IMR-90 (cell line): ENCODE data around the gene ADGRA1. TPM values are rescaled to one million over a fixed set of nuclear protein-coding genes. Genes with fewer than 3 reads are reported as not detected.

Experiments used
- ATAC-seq: fragments of 200-7000 bp; cut with Tn5 transposase; 2 replicates; pipeline ENCODE4 v1.9.1; 2020; ENCODE audit warnings: low read depth, mild to moderate bottlenecking, moderate library complexity
- BruUV-seq: library from RNA; stranded (reverse); fragments of 400-500 nt; replicated peaks from 2 replicates; lab custom pipeline; 2021; lab: Mats Ljungman, UMichigan
- CTCF ChIA-PET: fragments of 300-600 bp; formaldehyde crosslinking; extraction: SDS; loops from one replicate; lab custom pipeline; 2021; ENCODE audit warnings: antibody characterized with exemption; lab: Yijun Ruan, JAX
- POLR2A ChIA-PET: fragments of 300-600 bp; sonication (Branson Sonifier 250); formaldehyde crosslinking; loops from one replicate; lab custom pipeline; 2022; ENCODE audit warnings: antibody characterized with exemption; ENCODE audit not compliant: unreplicated experiment; lab: Charles Lee
- DNase-seq: peaks from one replicate; pipeline ENCODE4 v3.0.0; 2013
- H2AFZ ChIP-seq: replicated peaks from 2 replicates; pipeline ENCODE3; 2013; ENCODE audit warnings: low read length, mild to moderate bottlenecking; ENCODE audit not compliant: poor library complexity
- H2AK5ac ChIP-seq: 2 replicates; pipeline ENCODE4 v1.6.1; 2013; ENCODE audit warnings: low read depth, low read length, inconsistent platforms
- H2AK9ac ChIP-seq: replicated peaks from 2 replicates; pipeline ENCODE3; 2013; ENCODE audit warnings: mild to moderate bottlenecking, low read depth, low read length, moderate library complexity; ENCODE audit not compliant: poor library complexity
- H2BK120ac ChIP-seq: 2 replicates; pipeline ENCODE4 v1.6.1; 2013; ENCODE audit warnings: low read depth, low read length, inconsistent platforms
- H2BK15ac ChIP-seq: 3 replicates; pipeline ENCODE4 v1.6.1; 2013; ENCODE audit warnings: low read depth, low read length, inconsistent platforms
- H2BK20ac ChIP-seq: 2 replicates; pipeline ENCODE4 v1.6.1; 2013; ENCODE audit warnings: low read depth, mild to moderate bottlenecking, inconsistent platforms, low read length, moderate library complexity
- H2BK5ac ChIP-seq: 2 replicates; pipeline ENCODE4 v1.6.1; 2013; ENCODE audit warnings: mild to moderate bottlenecking, low read depth, low read length, inconsistent platforms; ENCODE audit not compliant: poor library complexity, severe bottlenecking
- H3K14ac ChIP-seq: replicated peaks from 2 replicates; pipeline ENCODE4 v1.6.1; 2013; ENCODE audit warnings: low read depth, low read length, inconsistent platforms
- H3K18ac ChIP-seq: 2 replicates; pipeline ENCODE4 v1.6.1; 2013; ENCODE audit warnings: low read depth, low read length, control low read depth
- H3K23ac ChIP-seq: 2 replicates; pipeline ENCODE4 v1.6.1; 2013; ENCODE audit warnings: low read depth, low read length, inconsistent platforms
- H3K27ac ChIP-seq: 2 replicates; pipeline ENCODE4 v1.5.1; 2013; ENCODE audit warnings: mild to moderate bottlenecking, control low read depth, low read length; ENCODE audit not compliant: insufficient read depth
- H3K27me3 ChIP-seq: 2 replicates; pipeline ENCODE4 v1.6.1; 2013; ENCODE audit warnings: low read length; ENCODE audit not compliant: control insufficient read depth, insufficient read depth
- H3K36me3 ChIP-seq: 2 replicates; pipeline ENCODE4 v1.6.1; 2013; ENCODE audit warnings: low read length, mixed read lengths; ENCODE audit not compliant: control insufficient read depth, insufficient read depth
- H3K4ac ChIP-seq: 2 replicates; pipeline ENCODE4 v1.6.1; 2013; ENCODE audit warnings: low read depth, low read length, inconsistent platforms
- H3K4me1 ChIP-seq: 2 replicates; pipeline ENCODE4 v1.6.1; 2013; ENCODE audit warnings: low read length, mixed read lengths; ENCODE audit not compliant: control insufficient read depth, insufficient read depth
- H3K4me2 ChIP-seq: 2 replicates; pipeline ENCODE4 v1.6.1; 2013; ENCODE audit warnings: low read depth, mild to moderate bottlenecking, control low read depth, low read length, moderate library complexity
- H3K4me3 ChIP-seq: 2 replicates; pipeline ENCODE4 v1.5.1; 2013; ENCODE audit warnings: low read depth, mild to moderate bottlenecking, control low read depth, low read length, moderate library complexity; ENCODE audit not compliant: insufficient read depth
- H3K56ac ChIP-seq: 2 replicates; pipeline ENCODE4 v1.6.1; 2013; ENCODE audit warnings: low read length, inconsistent platforms; ENCODE audit not compliant: insufficient read depth; ENCODE audit errors: extremely low read depth
- H3K79me1 ChIP-seq, 2 experiments: 2 replicates each; pipeline ENCODE4 v1.6.1; 2013; ENCODE audit warnings: low read length in 2 of 2, inconsistent platforms in 1 of 2, low read depth in 1 of 2
- H3K9ac ChIP-seq: 2 replicates; pipeline ENCODE4 v1.6.1; 2013; ENCODE audit warnings: low read depth, low read length, control low read depth
- H3K9me1 ChIP-seq: 2 replicates; pipeline ENCODE4 v1.6.1; 2013; ENCODE audit warnings: low read length, inconsistent platforms; ENCODE audit not compliant: insufficient read depth
- H3K9me3 ChIP-seq: 2 replicates; pipeline ENCODE4 v1.6.1; 2013; ENCODE audit warnings: low read length; ENCODE audit not compliant: control insufficient read depth, insufficient read depth
- H4K20me1 ChIP-seq: 2 replicates; pipeline ENCODE4 v1.6.1; 2013; ENCODE audit warnings: low read length, inconsistent platforms; ENCODE audit not compliant: insufficient read depth
- H4K5ac ChIP-seq: 2 replicates; pipeline ENCODE4 v1.6.1; 2013; ENCODE audit warnings: mild to moderate bottlenecking, low read depth, low read length, control low read depth
- H4K8ac ChIP-seq, 2 experiments: 2 replicates each; pipeline ENCODE4 v1.6.1; 2013; ENCODE audit warnings: low read depth in 2 of 2, low read length in 2 of 2, control low read depth in 1 of 2, inconsistent platforms in 1 of 2
- H4K91ac ChIP-seq: 2 replicates; pipeline ENCODE4 v1.6.1; 2013; ENCODE audit warnings: low read depth, low read length, inconsistent platforms; ENCODE audit not compliant: insufficient read depth
- BHLHE40 ChIP-seq: fragments of 150-350 bp; IDR thresholded peaks from 2 replicates; pipeline ENCODE4 v1.6.1; 2016; ENCODE audit warnings: mild to moderate bottlenecking, low read depth, low read length
- CEBPB ChIP-seq: IDR thresholded peaks from 2 replicates; pipeline ENCODE4 v1.6.1; 2012; ENCODE audit warnings: low read depth, low read length, improper control_type of control experiment
- CTCF ChIP-seq: conservative IDR thresholded peaks from 2 replicates; pipeline ENCODE4 v1.5.1; 2012; ENCODE audit warnings: mild to moderate bottlenecking, low read depth, low read length, improper control_type of control experiment
- FOS ChIP-seq: fragments of 150-350 bp; IDR thresholded peaks from 2 replicates; pipeline ENCODE4 v1.6.1; 2016; ENCODE audit warnings: low read depth, low read length
- MAFK ChIP-seq: IDR thresholded peaks from 2 replicates; pipeline ENCODE4 v1.6.1; 2012; ENCODE audit warnings: low read depth, low read length, improper control_type of control experiment
- MAZ ChIP-seq: IDR thresholded peaks from 2 replicates; pipeline ENCODE4 v1.6.1; 2012; ENCODE audit warnings: low read depth, mild to moderate bottlenecking, low read length, improper control_type of control experiment, moderate library complexity, borderline replicate concordance
- MXI1 ChIP-seq: IDR thresholded peaks from 2 replicates; pipeline ENCODE4 v1.6.1; 2012; ENCODE audit warnings: low read depth, mild to moderate bottlenecking, low read length, moderate library complexity, borderline replicate concordance
- POLR2A ChIP-seq: IDR thresholded peaks from 2 replicates; pipeline ENCODE4 v1.6.1; 2012; ENCODE audit warnings: mild to moderate bottlenecking, low read depth, low read length
- RCOR1 ChIP-seq: IDR thresholded peaks from 2 replicates; pipeline ENCODE4 v1.6.1; 2012; ENCODE audit warnings: mild to moderate bottlenecking, low read length, improper control_type of control experiment; ENCODE audit not compliant: insufficient replicate concordance
- RFX5 ChIP-seq: IDR thresholded peaks from 2 replicates; pipeline ENCODE4 v1.8.0; 2012; ENCODE audit warnings: low read depth, mild to moderate bottlenecking, low read length, moderate library complexity
- SMC3 ChIP-seq: fragments of 150-350 bp; IDR thresholded peaks from 2 replicates; pipeline ENCODE4 v1.6.1; 2016; ENCODE audit warnings: low read depth, mild to moderate bottlenecking, antibody characterized with exemption, low read length, moderate library complexity
- USF2 ChIP-seq: fragments of 150-350 bp; IDR thresholded peaks from 2 replicates; pipeline ENCODE4 v1.6.1; 2017; ENCODE audit warnings: mild to moderate bottlenecking, antibody characterized with exemption, low read length, low read depth
- WGBS, 2 experiments: methylation state at CpG; one replicate each; pipeline versions ENCODE4 v1.1.5 to v1.1.7; 2013; ENCODE audit warnings: missing lambda C conversion rate in 2 of 2; ENCODE audit not compliant: insufficient read length in 1 of 2; ENCODE audit errors: extremely low coverage in 2 of 2; 5-methylcytosine and 5-hydroxymethylcytosine counted together
- dilution Hi-C: fragments of 300-500 bp; cut with HindIII; formaldehyde crosslinking; loops from one replicate; pipeline ENCODE4 v1.14.3; 2018; ENCODE audit warnings: low sequenced_read_pairs; ENCODE audit not compliant: unreplicated experiment
- in situ Hi-C: fragments of 300-500 bp; cut with MboI; formaldehyde crosslinking; loops from 3 replicates; pipeline ENCODE4 v1.14.3; 2019; ENCODE audit warnings: low sequenced_read_pairs, inconsistent platforms, mixed read lengths
- intact Hi-C: fragments of 100-400 bp; cut with micrococcal nuclease; formaldehyde crosslinking; loops from 2 replicates; pipeline ENCODE4 v1.10.0; 2022
- polyA plus RNA-seq, 3 experiments: library from polyadenylated mRNA; depleted of rRNA; stranded (reverse); fragments of >200 nt; gene quantifications; 2 replicates each; pipeline ENCODE4 v1.2.3, GENCODE V29; 2012; ENCODE audit warnings: low replicate concordance in 1 of 3
- total RNA-seq: library from RNA; depleted of rRNA; stranded (reverse); fragments of >200 nt; gene quantifications from 2 replicates; pipeline ENCODE4 v1.2.3, GENCODE V29; 2012

Gene ADGRA1
- total and polyA plus RNA-seq, 2 of the 4 experiments (the other 2 are of a cell fraction) = not detected

DNA sequence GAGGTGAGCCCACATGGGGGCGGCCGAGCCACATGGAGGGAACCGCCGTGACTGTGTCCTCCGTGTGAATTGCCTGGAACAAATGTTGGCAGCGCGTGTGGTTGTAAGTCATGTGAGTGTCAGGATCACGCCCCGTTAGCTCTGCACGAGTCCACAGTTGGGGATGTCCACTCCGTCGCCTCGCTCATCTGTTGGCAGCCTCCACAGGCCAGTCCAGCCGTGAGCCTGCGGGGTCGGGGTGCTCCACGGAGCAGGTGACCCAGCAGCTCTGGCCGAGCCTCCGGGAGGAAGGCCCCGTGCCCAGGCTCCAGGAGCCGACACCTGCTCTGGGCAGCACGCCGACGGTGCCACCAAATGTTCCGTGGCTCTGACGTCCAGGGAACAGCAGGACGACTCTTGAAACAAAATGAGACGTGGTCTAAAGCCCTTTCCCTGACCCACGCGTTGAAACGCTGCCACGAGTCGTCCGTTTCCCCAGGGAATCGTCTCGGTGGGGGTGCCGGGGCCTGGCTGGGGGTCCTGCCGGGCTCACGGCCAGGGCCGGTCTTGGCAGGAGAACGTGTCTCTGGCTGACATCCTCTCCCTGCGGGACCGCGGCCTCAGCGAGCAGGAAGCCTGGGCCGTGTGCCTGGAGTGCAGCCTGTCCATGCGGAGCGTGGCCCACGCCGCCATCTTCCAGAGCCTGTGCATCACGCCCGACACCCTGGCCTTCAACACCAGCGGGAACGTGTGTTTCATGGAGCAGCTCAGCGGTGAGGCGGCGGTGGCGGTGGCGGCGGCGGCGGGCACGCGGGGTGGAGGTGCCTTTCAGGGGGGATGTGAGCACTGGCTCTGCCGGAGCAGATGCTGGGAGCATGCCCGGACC lies 79.3 kb downstream of the ADGRA1 start (continued):
- TF ChIP-seq FOS = no peak

- H2AK9ac ChIP-seq = no peak overlapping the region
- peaks cover 2% of the 10 kb centered on the region; the same call in 1 of the 2 replicates for H3K36me3 ChIP-seq
- no peak overlapping the region for H3K4me3 ChIP-seq
- H3K79me1 ChIP-seq = no peaks in the 10 kb centered on the region
- H3K9me1 ChIP-seq = no peaks in the 10 kb centered on the region; the same call in 1 of the 2 replicates
- H3K9ac ChIP-seq = no peak overlapping the region
- no peak overlapping the region for H3K18ac ChIP-seq
- dilution Hi-C loops (no loop called here), in situ Hi-C loops (no loop called here), intact Hi-C loops (no loop called here)
- CTCF ChIA-PET = no interaction called here
- H3K27ac ChIP-seq = no peak overlapping the region
- no peak overlapping the region for H3K56ac ChIP-seq
- H4K91ac ChIP-seq = no peak overlapping the region
- H2BK120ac ChIP-seq = no peak overlapping the region
- POLR2A ChIA-PET = no interaction called here
- H3K14ac ChIP-seq = no peak overlapping the region
- no peak overlapping the region for H2AK5ac ChIP-seq
- H3K4ac ChIP-seq = no peak overlapping the region
- no peaks in the 10 kb centered on the region for H3K4me1 ChIP-seq
- 76% methylated on average over 15 of the region's 37 CpGs; no CpG with 5 or more reads in 1 of the 2 experiments for WGBS, 2 experiments
- H3K27me3 ChIP-seq = no peaks in the 10 kb centered on the region
- no peak overlapping the region for H4K8ac ChIP-seq
- H4K20me1 ChIP-seq = no peaks in the 10 kb centered on the region
- no peak overlapping the region for H3K23ac ChIP-seq
- 0 out of 2 replicates have a peak, but pooled peaks cover under 1% of the 10 kb centered on the region for H3K9me3 ChIP-seq
- no peak overlapping the region for H2BK15ac ChIP-seq
- ATAC-seq (no peak), DNase-seq (no peak)
- no peak overlapping the region for H2AFZ ChIP-seq
- H3K4me2 ChIP-seq = no peak overlapping the region
- no TSS peak for BruUV-seq
- no peak overlapping the region for H4K5ac ChIP-seq
- no peak overlapping the region for H2BK5ac ChIP-seq
- H2BK20ac ChIP-seq = no peak overlapping the region
- TF ChIP-seq POLR2A (no peak), RFX5 (no peak), RCOR1 (no peak), FOS (no peak), USF2 (no peak), MXI1 (no peak), BHLHE40 (no peak), CEBPB (no peak), MAZ (no peak), CTCF (no peak), SMC3 (no peak), MAFK (no peak)
Measured at GRCh38 chr10:133167693-133168616, 80.2 kb downstream of the ADGRA1 start.
